ENCODE measurements around the gene EPHA6. TPM values are rescaled to one million over a fixed set of nuclear protein-coding genes. Genes with fewer than 3 reads are reported as not detected.
A peak's percentile ranks its signal among the peaks of the same experiment; 100 is the strongest.
"Not testable (repeated sequence)": the region's sequence is repeated elsewhere in the genome, so short reads cannot be mapped to it uniquely, and the experiment has no call there.

Gene EPHA6
- total RNA-seq, 1 donor: not detected

- no peak for TF ChIP-seq CTCF (IDR thresholded peaks at IDR 0.05; ENCODE audit: insufficient read depth, low read length)
- peak; percentile 38 for DNase-seq (ENCODE audit: low read depth)
- no peak overlapping the region for H3K4me3 ChIP-seq (ENCODE audit: low read depth, low read length)
Measured at GRCh38 chr3:96959901-96960641, 145.7 kb downstream of the EPHA6 start.

GRCh38 chr3:96960661-96961330, 146.4 kb downstream of the EPHA6 start:
- TF ChIP-seq CTCF (IDR thresholded peaks at IDR 0.05; ENCODE audit: insufficient read depth, low read length): no peak
- no peak for DNase-seq (ENCODE audit: low read depth)

GRCh38 chr3:96961576-96961975, 147.2 kb downstream of the EPHA6 start:
- no peak overlapping the region for H3K4me3 ChIP-seq (ENCODE audit: low read depth, low read length)
- no peak for TF ChIP-seq CTCF (IDR thresholded peaks at IDR 0.05; ENCODE audit: insufficient read depth, low read length)
- no peak for DNase-seq (ENCODE audit: low read depth)

More at GRCh38 chr3:96960661-96961330, 146.4 kb downstream of the EPHA6 start:
- H3K4me3 ChIP-seq (ENCODE audit: low read depth, low read length): no peak overlapping the region

- no peak for DNase-seq (ENCODE audit: low read depth)
- TF ChIP-seq CTCF (IDR thresholded peaks at IDR 0.05; ENCODE audit: insufficient read depth, low read length): no peak
- no peak overlapping the region for H3K4me3 ChIP-seq (ENCODE audit: low read depth, low read length)
Measured at GRCh38 chr3:96966181-96966929, 152.0 kb downstream of the EPHA6 start.

- no peak overlapping the region for H3K4me3 ChIP-seq (ENCODE audit: low read depth, low read length)
- TF ChIP-seq CTCF (IDR thresholded peaks at IDR 0.05; ENCODE audit: insufficient read depth, low read length): no peak
- no peak for DNase-seq (ENCODE audit: low read depth)
Measured at GRCh38 chr3:96970211-96970610, 155.8 kb downstream of the EPHA6 start.

- no peak overlapping the region for H3K4me3 ChIP-seq (ENCODE audit: low read depth, low read length)
- TF ChIP-seq CTCF (IDR thresholded peaks at IDR 0.05; ENCODE audit: insufficient read depth, low read length): no peak
- DNase-seq (ENCODE audit: low read depth): no peak
Measured at GRCh38 chr3:96977671-96978070, 163.3 kb downstream of the EPHA6 start.

- not testable (repeated sequence) for H3K4me3 ChIP-seq (ENCODE audit: low read depth, low read length); DNase-seq (ENCODE audit: low read depth)
Measured at GRCh38 chr3:96983716-96984115, 169.3 kb downstream of the EPHA6 start.
